Activated T-cell treated with anti-CD3 and anti-CD28 coated beads, Interleukin-2, amount 50 U/mL, for 72 hours (primary cell): ENCODE data around the gene RNASE11. TPM values are rescaled to one million over a fixed set of nuclear protein-coding genes. Genes with fewer than 3 reads are reported as not detected.
"Not testable (repeated sequence)": the region's sequence is repeated elsewhere in the genome, so short reads cannot be mapped to it uniquely, and the experiment has no call there.

Experiments used
- ATAC-seq, 2 donors: fragments of 150-1000 bp; cut with Tn5 transposase; replicated peaks in 1 of 2; 2 replicates each; pipeline ENCODE4 v1.10.0; 2021; ENCODE audit warnings: moderate library complexity in 2 of 2, mild to moderate bottlenecking in 1 of 2
- DNase-seq, 2 donors: peaks; one replicate each; pipeline ENCODE4 v3.0.0; 2021 to 2022; ENCODE audit warnings: mixed read lengths in 1 of 2
- H3K27ac Mint-ChIP-seq: one replicate; pipeline ENCODE4 v1.8.0; 2022; ENCODE audit warnings: mild to moderate bottlenecking, moderate library complexity, mixed read lengths
- H3K27me3 Mint-ChIP-seq: one replicate; pipeline ENCODE4 v1.8.0; 2022; ENCODE audit warnings: low read depth, mixed read lengths
- H3K36me3 Mint-ChIP-seq, 2 donors: one replicate each; pipeline ENCODE4 v1.8.0; 2022; ENCODE audit warnings: mixed read lengths in 2 of 2, mild to moderate bottlenecking in 1 of 2; ENCODE audit not compliant: insufficient read depth in 2 of 2
- H3K4me1 Mint-ChIP-seq: one replicate; pipeline ENCODE4 v1.8.0; 2022; ENCODE audit warnings: low read depth, mixed read lengths
- H3K4me3 Mint-ChIP-seq, 2 donors: one replicate each; pipeline ENCODE4 v1.8.0; 2022; ENCODE audit warnings: mild to moderate bottlenecking in 2 of 2, mixed read lengths in 2 of 2, moderate library complexity in 2 of 2
- H3K9me3 Mint-ChIP-seq, 2 donors: one replicate each; pipeline ENCODE4 v1.8.0; 2022; ENCODE audit warnings: mixed read lengths in 2 of 2
- total RNA-seq, 2 donors: library from RNA; stranded (reverse); gene quantifications; one replicate each; pipeline ENCODE4 v1.2.3, GENCODE V29; 2022

Gene RNASE11
- total RNA-seq, 2 donors from 2014 or later: not detected

DNA sequence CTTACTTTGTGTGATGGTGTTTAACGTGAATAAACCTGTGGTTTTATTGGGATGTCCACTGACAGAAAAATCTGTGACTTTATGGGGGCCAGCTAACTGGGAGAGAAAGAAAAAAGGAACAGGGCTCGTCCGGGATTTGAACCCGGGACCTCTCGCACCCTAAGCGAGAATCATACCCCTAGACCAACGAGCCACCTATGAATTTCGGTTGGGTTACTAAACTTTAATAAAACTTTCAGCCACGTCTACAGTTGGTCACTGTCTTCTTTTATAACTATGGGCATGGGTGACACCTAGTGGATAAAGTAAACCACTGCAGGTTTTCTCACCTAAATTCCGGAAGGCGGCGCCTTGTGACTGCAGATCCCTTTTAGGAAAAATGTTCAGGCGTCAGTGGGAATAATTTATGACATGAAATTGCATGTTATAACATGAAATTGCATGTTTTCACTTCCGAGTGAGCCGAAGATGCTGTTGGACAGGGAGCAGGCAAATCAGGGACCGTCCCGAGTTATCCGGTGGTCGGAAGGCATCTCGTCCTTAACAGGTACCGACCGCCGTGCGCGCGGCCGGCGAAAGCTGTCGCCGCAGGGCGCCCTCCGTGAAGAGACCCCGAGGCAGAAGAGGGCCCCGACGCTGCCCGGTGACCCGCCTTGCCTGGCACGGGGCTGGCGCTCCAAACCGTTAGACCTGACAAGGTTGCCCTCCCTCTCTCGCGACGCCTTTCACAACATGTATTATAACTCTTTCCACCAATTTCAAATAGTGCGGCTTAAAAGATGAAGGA, 21.6 kb upstream of the RNASE11 start:
- no peak overlapping the region for H3K4me3 Mint-ChIP-seq
- no peaks in the 10 kb centered on the region for H3K9me3 Mint-ChIP-seq
- ATAC-seq (peak; percentile 4 to 10), DNase-seq (peak; percentile 58 to 71)
- H3K27ac Mint-ChIP-seq: no peak overlapping the region
- no peaks in the 10 kb centered on the region for H3K36me3 Mint-ChIP-seq
- H3K4me1 Mint-ChIP-seq: peaks cover 17% of the 10 kb centered on the region
- no peaks in the 10 kb centered on the region for H3K27me3 Mint-ChIP-seq

DNA sequence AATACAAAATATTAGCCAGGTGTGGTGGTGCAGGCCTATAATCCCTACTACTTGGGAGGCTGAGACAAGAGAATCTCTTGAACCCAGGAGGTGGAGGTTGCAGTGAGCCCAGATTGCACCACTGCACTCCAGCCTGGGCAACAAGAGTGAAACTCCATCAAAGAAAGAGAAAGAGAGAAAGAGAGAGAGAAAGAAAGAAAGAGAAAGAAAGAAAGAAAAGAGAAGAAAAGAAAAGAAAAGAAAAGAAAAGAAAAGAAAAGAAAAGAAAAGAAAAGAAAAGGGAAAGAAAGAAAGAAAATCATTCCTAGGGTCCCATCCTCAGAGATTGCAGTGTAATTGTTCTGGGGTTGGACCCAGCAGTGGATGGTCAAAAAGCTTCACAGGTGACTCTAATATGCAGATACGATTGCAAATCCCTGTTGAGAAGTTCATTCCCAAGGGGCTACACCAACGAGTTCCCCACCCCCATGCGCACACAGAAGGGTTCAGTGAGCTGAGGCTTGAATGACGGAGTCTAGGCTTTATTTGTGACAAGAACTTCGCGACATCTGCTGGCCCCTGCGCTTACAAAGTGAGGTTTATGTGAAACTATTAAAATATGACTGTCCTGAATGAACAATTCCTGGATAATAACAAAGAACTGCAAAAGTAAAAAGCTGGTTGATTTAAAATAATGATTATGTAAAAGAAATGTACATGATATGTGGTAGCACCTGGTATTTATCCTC, 20.7 kb upstream of the RNASE11 start:
- Mint-ChIP-seq H3K27ac (peak overlapping the region; percentile 64), H3K36me3 (no peaks in the 10 kb centered on the region), H3K4me1 (peaks cover 17% of the 10 kb centered on the region), H3K9me3 (no peaks in the 10 kb centered on the region), H3K4me3 (peak overlapping the region in 1 of 2 donors; percentile 34), H3K27me3 (no peaks in the 10 kb centered on the region)
- no peak for ATAC-seq
- no peak for DNase-seq

DNA sequence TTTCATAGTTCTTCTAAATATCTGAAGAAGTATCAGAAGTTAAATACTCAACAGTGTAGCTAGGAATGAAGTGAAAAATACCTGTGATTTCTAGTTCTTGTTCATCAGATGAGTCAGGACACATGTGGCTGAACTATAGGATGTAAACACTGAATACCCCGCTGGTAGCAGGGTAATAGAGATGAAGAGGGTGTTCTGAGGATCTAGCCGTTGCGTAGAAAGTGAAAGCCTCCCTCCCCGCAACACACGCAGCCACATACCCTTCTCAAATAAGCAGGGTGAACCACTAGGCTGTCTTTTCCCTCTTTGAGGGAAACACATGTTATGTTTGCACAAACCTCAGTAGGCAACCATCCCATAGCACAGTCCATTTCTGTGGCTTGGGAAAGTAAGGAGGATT, 19.8 kb upstream of the RNASE11 start:
- peak; percentile 37 to 51 for ATAC-seq
- H3K9me3 Mint-ChIP-seq: no peaks in the 10 kb centered on the region
- DNase-seq: peak in 1 of 2 donors; percentile 31
- H3K36me3 Mint-ChIP-seq: no peaks in the 10 kb centered on the region
- peak overlapping the region in 1 of 2 donors; percentile 9 for H3K4me3 Mint-ChIP-seq
- H3K4me1 Mint-ChIP-seq: peaks cover 17% of the 10 kb centered on the region
- no peak overlapping the region for H3K27ac Mint-ChIP-seq
- H3K27me3 Mint-ChIP-seq: no peaks in the 10 kb centered on the region

DNA sequence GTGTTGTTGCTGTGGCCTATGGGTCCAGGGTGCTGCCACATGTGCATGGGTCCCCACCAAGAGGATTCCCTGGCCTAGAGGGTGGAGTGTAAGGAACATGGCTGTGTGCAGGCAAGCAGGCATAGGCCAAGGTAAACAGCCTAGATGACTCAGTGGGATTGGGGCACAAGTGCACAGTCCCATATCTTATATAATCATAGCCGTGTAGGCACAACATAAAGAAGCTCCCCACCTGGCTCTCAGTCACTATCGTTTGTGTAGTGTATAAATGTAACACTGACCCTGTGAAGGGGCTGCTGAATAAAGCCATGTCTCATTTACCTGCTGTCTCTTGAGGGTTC, 19.1 kb upstream of the RNASE11 start:
- H3K4me1 Mint-ChIP-seq: peaks cover 17% of the 10 kb centered on the region
- no peaks in the 10 kb centered on the region for H3K36me3 Mint-ChIP-seq
- H3K9me3 Mint-ChIP-seq: no peaks in the 10 kb centered on the region
- H3K27me3 Mint-ChIP-seq: no peaks in the 10 kb centered on the region
- ATAC-seq (no peak), DNase-seq (no peak)
- no peak overlapping the region for H3K4me3 Mint-ChIP-seq
- H3K27ac Mint-ChIP-seq: no peak overlapping the region

DNA sequence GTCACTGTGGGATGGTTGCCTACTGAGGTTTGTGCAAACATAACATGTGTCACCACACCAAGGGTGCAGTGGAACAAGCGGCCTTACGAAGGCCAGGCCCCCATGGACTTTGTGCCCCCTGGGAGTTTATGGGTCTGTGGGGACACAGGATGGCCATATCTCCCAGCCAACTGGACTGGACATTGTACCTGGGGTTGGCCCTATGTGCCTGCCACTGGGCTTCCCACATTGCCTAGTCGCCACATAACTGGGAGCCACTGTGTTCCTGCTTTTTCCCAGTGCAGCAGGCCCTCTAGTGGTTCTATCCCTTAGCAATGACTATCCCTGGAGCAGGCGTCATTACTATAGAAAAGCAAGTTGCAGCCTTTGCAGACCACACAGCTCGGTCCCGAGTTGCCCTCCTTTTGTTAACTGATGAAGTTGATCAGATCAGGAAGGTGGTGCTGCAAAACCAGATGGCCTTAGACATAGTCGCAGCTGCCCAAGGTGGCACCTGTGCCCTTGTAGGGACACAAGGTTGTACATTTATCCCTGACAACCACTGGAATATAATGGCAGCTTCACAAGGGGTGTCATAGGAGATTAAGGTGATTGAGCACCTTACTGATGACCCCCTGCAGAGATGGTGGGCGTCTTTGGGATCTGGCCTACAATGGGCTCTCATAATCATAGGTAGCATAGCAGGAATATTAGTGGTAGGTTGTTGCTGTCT, 18.5 kb upstream of the RNASE11 start:
- Mint-ChIP-seq H3K9me3 (no peaks in the 10 kb centered on the region), H3K36me3 (no peaks in the 10 kb centered on the region), H3K4me3 (no peak overlapping the region), H3K27me3 (no peaks in the 10 kb centered on the region), H3K27ac (no peak overlapping the region), H3K4me1 (peaks cover 17% of the 10 kb centered on the region)
- no peak for DNase-seq
- ATAC-seq: no peak

DNA sequence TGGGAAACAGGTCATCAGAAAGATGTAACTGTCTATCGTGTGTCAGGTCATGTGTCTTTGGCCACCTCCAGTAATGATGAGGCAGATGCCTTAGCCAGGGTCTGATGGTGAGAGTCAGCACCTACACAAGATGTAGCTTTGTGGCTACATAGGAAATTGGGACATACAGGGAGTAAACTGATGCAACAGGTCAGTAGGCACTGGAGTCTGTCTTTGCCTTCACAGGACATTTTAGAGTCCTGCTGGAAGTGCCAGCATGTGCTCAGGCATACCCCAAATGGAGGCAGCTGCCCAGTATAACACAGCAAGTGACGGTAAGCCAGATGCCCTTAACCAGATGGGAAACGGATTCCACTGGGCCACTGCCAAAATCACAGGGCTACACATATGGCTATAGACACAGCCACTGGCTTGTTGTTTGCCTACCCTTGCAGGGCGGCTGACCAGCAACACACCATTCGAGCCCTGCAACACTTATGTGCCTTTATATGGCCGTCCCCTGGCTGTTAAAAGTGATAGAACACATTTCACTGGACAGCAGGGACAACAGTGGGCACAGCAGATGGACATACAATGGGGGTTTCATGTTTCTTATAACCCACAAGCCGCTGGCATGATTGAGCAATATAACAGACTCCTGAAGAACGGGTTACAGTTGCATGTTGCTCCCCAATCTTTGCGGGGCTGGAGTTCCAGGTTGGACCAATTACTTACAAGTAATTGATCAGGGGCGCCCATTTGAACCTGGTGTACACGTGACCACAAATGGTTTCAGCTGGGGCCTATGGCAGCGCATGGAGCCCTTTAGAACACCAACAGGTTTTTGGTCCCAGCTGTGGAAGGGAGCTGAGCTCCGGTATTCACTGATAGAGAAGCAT, 16.3 kb upstream of the RNASE11 start:
- Mint-ChIP-seq H3K4me1 (peaks cover 17% of the 10 kb centered on the region), H3K27ac (no peak overlapping the region), H3K27me3 (no peaks in the 10 kb centered on the region), H3K4me3 (no peak overlapping the region), H3K36me3 (no peaks in the 10 kb centered on the region), H3K9me3 (no peaks in the 10 kb centered on the region)
- DNase-seq: no peak
- ATAC-seq: no peak

DNA sequence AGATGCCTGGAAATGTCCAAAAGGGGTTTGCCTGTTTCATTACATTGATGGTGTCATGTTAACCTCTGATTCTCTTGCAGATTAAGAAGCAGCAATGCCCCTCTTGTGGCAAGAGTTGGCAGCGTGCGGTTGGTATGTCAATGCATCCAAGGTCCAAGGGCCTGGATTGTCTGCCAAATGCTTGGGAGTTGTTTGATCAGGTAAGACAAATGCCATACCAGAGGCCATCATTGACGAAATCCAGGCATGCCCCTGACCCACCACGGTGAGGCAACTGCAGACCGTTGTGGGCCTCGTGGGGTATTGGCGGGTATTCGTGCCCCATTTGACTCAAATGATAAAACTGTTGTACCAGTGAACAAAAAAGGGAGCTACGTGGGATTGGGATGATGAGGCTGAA, 14.8 kb upstream of the RNASE11 start:
- no peak for DNase-seq
- Mint-ChIP-seq H3K4me1 (peaks cover 7% of the 10 kb centered on the region), H3K36me3 (no peaks in the 10 kb centered on the region), H3K4me3 (no peak overlapping the region), H3K9me3 (no peaks in the 10 kb centered on the region), H3K27ac (no peak overlapping the region), H3K27me3 (no peaks in the 10 kb centered on the region)
- ATAC-seq: no peak

DNA sequence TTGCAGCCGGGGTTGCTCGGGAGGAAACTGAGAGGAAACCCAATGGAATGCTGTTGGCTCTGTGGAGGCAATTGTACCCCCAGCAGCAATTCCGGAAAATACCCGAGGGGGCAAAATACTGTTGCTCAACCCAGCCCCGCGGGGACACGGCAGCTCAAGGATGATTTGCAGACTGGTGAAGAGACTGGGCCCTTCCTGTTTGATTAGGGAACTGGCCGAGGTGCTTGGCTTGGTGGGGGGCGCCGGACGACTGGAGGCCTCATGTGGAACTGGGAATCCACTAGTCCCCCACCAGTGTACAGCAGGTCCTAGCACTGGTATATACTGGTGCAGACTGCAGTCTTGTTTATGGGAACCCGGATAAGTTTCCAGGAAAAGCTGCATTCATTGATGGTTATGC, 13.7 kb upstream of the RNASE11 start:
- ATAC-seq: no peak
- H3K36me3 Mint-ChIP-seq: no peaks in the 10 kb centered on the region
- no peak for DNase-seq
- H3K27me3 Mint-ChIP-seq: no peaks in the 10 kb centered on the region
- H3K27ac Mint-ChIP-seq: no peak overlapping the region
- H3K9me3 Mint-ChIP-seq: no peaks in the 10 kb centered on the region
- no peak overlapping the region for H3K4me3 Mint-ChIP-seq
- H3K4me1 Mint-ChIP-seq: no peaks in the 10 kb centered on the region

DNA sequence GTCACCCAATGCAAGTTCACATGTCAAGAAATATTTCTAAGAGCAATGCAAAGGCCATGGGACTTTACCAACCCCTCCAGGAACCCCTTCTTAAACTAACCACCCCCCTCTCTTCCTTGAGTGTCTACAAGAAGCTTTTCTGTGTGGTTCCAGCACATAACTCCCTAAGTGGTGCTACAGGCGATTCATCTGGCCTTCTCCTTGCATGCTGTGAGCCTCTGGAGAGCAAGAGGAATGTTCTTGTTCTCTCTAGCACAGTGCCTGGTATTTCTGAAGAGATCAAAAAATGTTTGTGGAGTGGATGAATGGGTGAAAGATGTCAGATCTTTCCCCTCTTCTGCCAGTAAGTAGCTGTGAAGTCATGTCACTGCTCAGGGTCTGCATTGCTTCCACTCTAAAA, 9.3 kb upstream of the RNASE11 start:
- no peak overlapping the region for H3K27ac Mint-ChIP-seq
- ATAC-seq (no peak), DNase-seq (no peak)
- no peaks in the 10 kb centered on the region for H3K36me3 Mint-ChIP-seq
- no peaks in the 10 kb centered on the region for H3K27me3 Mint-ChIP-seq
- peaks cover 6% of the 10 kb centered on the region for H3K4me1 Mint-ChIP-seq
- H3K9me3 Mint-ChIP-seq: no peaks in the 10 kb centered on the region
- H3K4me3 Mint-ChIP-seq: no peak overlapping the region

DNA sequence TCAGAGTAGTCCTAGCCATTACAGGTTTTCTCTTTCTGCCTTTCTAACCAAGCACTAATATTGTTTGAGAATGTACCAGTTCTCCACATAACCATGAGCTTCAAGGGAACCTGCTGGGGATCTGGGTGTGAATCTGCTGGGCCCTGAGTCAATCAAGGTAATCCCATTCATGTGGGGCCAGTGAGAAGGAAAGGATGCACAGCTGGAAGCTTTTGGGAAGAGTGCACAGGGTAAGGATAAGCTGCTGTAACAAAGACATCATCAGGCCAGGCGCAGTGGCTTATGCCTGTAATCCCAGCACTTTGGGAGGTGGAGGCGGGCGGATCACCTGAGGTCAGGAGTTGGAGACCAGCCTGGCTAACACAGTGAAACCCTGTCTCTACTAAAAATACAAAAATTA, 7.9 kb upstream of the RNASE11 start:
- not testable (repeated sequence) for DNase-seq, H3K4me1 Mint-ChIP-seq, H3K27me3 Mint-ChIP-seq, H3K4me3 Mint-ChIP-seq, H3K9me3 Mint-ChIP-seq, ATAC-seq, H3K36me3 Mint-ChIP-seq, H3K27ac Mint-ChIP-seq

DNA sequence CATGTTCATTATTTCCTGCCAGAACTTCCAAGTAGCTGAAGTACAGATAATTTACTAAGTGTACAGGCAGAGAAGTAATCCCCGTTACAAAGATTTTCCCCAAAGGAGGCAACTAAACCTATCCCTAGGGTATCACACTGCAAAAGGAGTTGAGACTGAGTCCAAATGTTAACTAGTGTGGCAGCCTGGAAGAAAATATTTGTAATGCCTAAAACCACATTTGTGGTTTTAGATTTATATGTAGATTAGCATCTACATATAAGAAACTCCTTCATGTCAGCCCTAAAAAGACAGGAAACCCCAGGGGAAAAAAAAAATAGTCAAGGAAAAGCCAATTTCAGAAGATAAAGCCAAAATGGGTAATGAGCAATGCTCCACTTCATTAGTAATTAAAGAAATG, 4.8 kb upstream of the RNASE11 start:
- H3K9me3 Mint-ChIP-seq: no peaks in the 10 kb centered on the region
- no peaks in the 10 kb centered on the region for H3K27me3 Mint-ChIP-seq
- H3K27ac Mint-ChIP-seq: no peak overlapping the region
- H3K4me3 Mint-ChIP-seq: no peak overlapping the region
- H3K36me3 Mint-ChIP-seq: no peaks in the 10 kb centered on the region
- DNase-seq (no peak), ATAC-seq (no peak)
- peaks cover 9% of the 10 kb centered on the region for H3K4me1 Mint-ChIP-seq

DNA sequence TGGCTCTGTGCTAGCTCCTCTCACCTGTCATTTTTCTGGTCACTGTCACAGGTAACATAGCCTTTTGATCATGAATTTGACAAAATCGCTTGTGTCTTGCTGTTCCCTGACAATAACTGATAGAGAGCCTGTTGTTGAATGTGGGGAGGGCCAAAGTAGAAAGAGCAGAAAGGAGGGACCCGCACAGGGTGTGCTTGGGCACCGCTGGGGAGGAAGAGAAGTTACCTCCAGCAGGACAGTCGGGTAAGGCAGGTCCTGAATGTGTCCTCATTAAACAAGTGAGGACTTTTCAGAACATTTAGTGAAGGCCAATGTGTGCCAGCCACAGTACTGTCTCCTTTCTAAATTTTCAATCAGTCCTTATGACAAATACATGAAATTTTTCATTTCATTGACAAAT, 3.4 kb upstream of the RNASE11 start, which contains the start of gene RNASE12:
TSS of gene RNASE12 (minus strand) at position 142 of the 400 bp plus-strand sequence. CDS start 653 bp downstream, outside the sequence.
- no peak within 1 kb of the TSS for H3K27ac Mint-ChIP-seq
- H3K4me1 Mint-ChIP-seq: peaks cover 13% of the 10 kb centered on the region
- H3K4me3 Mint-ChIP-seq: peak within 1 kb of the TSS in 1 of 2 donors; percentile 16
- DNase-seq (no peak), ATAC-seq (no peak)
- H3K9me3 Mint-ChIP-seq: no peaks in the 10 kb centered on the region
- no peaks in the 10 kb centered on the region for H3K36me3 Mint-ChIP-seq
- no peaks in the 10 kb centered on the region for H3K27me3 Mint-ChIP-seq
